ENCODE results near the gene POC1A.

- TF ChIP-seq CTCF (IDR thresholded peaks at IDR 0.05) (no peak), EZH2 (IDR thresholded peaks at IDR 0.05; ENCODE audit: borderline replicate concordance, insufficient read depth, low read depth, low read length, poor library complexity, severe bottlenecking) (no peak)
Measured at GRCh38 chr3:52069135-52069534, 85.1 kb downstream of the POC1A start.
